ENCODE measurements around the gene PNP.
"Not testable (repeated sequence)": the region's sequence is repeated elsewhere in the genome, so short reads cannot be mapped to it uniquely, and the experiment has no call there.

DNA sequence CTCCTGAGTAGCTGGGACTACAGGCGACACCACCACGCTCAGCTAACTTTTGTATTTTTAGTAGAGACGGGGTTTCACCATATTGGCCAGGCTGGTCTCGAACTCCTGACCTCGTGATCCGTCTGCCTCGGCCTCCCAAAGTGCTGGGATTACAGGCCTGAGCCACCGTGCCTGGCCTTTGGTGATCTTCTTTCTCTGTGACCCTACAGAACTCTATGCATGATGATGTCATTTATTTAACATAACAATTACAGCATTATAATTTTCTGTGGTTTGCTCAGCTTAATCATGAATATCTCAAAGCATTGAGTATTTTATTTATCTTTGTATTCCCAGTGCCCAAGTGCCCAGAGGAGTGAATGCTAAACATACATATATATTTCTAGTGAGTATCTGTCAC lies 16.4 kb upstream of the PNP start:
- TF ChIP-seq, protein P1, sequence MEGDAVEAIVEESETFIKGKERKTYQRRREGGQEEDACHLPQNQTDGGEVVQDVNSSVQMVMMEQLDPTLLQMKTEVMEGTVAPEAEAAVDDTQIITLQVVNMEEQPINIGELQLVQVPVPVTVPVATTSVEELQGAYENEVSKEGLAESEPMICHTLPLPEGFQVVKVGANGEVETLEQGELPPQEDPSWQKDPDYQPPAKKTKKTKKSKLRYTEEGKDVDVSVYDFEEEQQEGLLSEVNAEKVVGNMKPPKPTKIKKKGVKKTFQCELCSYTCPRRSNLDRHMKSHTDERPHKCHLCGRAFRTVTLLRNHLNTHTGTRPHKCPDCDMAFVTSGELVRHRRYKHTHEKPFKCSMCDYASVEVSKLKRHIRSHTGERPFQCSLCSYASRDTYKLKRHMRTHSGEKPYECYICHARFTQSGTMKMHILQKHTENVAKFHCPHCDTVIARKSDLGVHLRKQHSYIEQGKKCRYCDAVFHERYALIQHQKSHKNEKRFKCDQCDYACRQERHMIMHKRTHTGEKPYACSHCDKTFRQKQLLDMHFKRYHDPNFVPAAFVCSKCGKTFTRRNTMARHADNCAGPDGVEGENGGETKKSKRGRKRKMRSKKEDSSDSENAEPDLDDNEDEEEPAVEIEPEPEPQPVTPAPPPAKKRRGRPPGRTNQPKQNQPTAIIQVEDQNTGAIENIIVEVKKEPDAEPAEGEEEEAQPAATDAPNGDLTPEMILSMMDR (IDR thresholded peaks at IDR 0.05): not testable (repeated sequence)
- TF ChIP-seq POLR2AphosphoS5, POLR2A, EP300 (IDR thresholded peaks at IDR 0.05): not testable (repeated sequence)

Data from upper lobe of left lung (tissue), 4 donors.